Measurements from ENCODE around the gene LRRTM4. TPM values are rescaled to one million over a fixed set of nuclear protein-coding genes. Genes with fewer than 3 reads are reported as not detected.
"Not testable (repeated sequence)": the region's sequence is repeated elsewhere in the genome, so short reads cannot be mapped to it uniquely, and the experiment has no call there.

LRRTM4 gene
- total RNA-seq, 1 experiment from 2014 or later: 12.0 TPM

DNA sequence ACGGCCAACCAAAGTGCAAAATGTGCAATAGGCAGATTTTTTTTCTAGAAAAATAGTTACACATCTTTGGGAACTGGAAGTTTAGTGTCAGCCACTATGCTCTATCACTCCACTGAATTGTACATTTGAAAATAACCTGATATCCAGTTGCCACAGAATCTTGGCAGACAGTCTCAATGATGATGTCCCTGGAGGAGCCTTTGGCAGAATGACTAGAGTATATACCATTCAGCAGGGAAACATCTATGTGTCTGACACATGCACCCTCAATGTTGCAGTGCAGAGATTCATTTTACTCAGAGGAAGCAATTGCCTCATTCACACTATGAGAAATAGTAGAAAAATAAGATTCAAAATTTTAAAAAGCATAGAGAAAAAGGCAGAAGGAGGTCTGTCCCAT lies 475.8 kb downstream of the LRRTM4 start:
- no peaks in the 10 kb centered on the region for H3K9me3 ChIP-seq (ENCODE audit: control insufficient read depth, low read depth, low read length)
- no peak overlapping the region for H3K4me3 Mint-ChIP-seq

DNA sequence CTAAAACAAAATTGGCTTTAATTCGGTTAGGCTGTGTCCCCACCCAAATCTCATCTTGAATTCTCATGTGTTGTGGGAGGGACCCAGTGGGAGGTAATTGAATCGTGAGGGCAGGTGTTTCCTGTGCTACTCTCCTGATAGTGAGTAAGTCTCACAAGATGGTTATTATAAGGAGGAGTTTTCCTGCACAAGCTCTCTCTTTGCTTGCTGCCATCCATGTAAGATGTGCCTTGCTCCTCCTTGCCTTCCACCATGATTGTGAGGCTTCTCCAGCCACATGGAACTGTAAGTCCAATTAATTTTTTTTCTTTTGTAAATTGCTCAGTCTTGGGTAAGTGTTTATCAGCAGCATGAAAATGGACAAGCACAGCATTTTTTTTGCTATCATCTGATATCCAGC lies 476.7 kb downstream of the LRRTM4 start:
- not testable (repeated sequence) for H2AFZ ChIP-seq (ENCODE audit: low read length); H3K9me3 ChIP-seq (ENCODE audit: control insufficient read depth, low read depth, low read length); H2BK20ac ChIP-seq (ENCODE audit: low read depth, low read length, poor library complexity, severe bottlenecking); H3K27ac Mint-ChIP-seq; H3K4me3 Mint-ChIP-seq; H4K8ac ChIP-seq (replicated peaks; ENCODE audit: insufficient read length, low read depth, low read length); H3K23ac ChIP-seq (ENCODE audit: insufficient read length, low read depth, low read length); H3K4me1 ChIP-seq (ENCODE audit: insufficient read depth, low read length); H3K79me2 ChIP-seq (ENCODE audit: insufficient read depth, low read length); H2BK5ac ChIP-seq (ENCODE audit: insufficient read length, low read length); H4K91ac ChIP-seq (ENCODE audit: insufficient read length, low read depth, low read length); H3K27me3 Mint-ChIP-seq (ENCODE audit: low read depth); H2BK120ac ChIP-seq (ENCODE audit: low read depth, low read length, poor library complexity, severe bottlenecking); H3K18ac ChIP-seq (ENCODE audit: insufficient read length, low read depth, low read length); H3T11ph ChIP-seq (ENCODE audit: low read length); H3K14ac ChIP-seq (ENCODE audit: insufficient read depth, low read length); H3K4me2 ChIP-seq (ENCODE audit: insufficient read depth, insufficient read length, low read length); H3K4me1 Mint-ChIP-seq; H2BK15ac ChIP-seq (ENCODE audit: low read depth, low read length); H3K56ac ChIP-seq (ENCODE audit: insufficient read length, low read depth, low read length); H4K20me1 ChIP-seq (ENCODE audit: control insufficient read depth, insufficient read depth, insufficient read length); H3K79me1 ChIP-seq (ENCODE audit: insufficient read depth, low read depth, low read length, poor library complexity, severe bottlenecking); H2AK5ac ChIP-seq (ENCODE audit: insufficient read length, low read length); H3K9ac ChIP-seq (ENCODE audit: extremely low read depth, insufficient read length, low read length); H3K27me3 ChIP-seq (ENCODE audit: insufficient read depth, low read length); H4K5ac ChIP-seq (ENCODE audit: insufficient read length, low read depth, low read length); H2BK12ac ChIP-seq (ENCODE audit: insufficient read length, low read depth, low read length); H3K27ac ChIP-seq (ENCODE audit: insufficient read length, low read depth, low read length); H3K23me2 ChIP-seq (ENCODE audit: insufficient read length, low read depth, low read length, poor library complexity, severe bottlenecking); DNase-seq; H3K4ac ChIP-seq (ENCODE audit: low read depth, low read length)
- H3K9me3 Mint-ChIP-seq: peaks cover 12 to 14% of the 10 kb centered on the region in 2 experiments; a peak in 4 of 5 replicates
- WGBS (ENCODE audit: extremely low coverage, insufficient read length, low lambda C conversion rate): no CpG with 5 or more reads among the region's 2 CpGs
- H3K36me3 Mint-ChIP-seq (ENCODE audit: insufficient read depth in 1 of 3, low read depth in 3 of 3): peaks cover 3 to 20% (median 8%) of the 10 kb centered on the region in 3 experiments; a peak in 6 of 7 replicates

More for the DNA sequence above, 475.8 kb downstream of the LRRTM4 start:
- TF ChIP-seq, protein P1, sequence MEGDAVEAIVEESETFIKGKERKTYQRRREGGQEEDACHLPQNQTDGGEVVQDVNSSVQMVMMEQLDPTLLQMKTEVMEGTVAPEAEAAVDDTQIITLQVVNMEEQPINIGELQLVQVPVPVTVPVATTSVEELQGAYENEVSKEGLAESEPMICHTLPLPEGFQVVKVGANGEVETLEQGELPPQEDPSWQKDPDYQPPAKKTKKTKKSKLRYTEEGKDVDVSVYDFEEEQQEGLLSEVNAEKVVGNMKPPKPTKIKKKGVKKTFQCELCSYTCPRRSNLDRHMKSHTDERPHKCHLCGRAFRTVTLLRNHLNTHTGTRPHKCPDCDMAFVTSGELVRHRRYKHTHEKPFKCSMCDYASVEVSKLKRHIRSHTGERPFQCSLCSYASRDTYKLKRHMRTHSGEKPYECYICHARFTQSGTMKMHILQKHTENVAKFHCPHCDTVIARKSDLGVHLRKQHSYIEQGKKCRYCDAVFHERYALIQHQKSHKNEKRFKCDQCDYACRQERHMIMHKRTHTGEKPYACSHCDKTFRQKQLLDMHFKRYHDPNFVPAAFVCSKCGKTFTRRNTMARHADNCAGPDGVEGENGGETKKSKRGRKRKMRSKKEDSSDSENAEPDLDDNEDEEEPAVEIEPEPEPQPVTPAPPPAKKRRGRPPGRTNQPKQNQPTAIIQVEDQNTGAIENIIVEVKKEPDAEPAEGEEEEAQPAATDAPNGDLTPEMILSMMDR (conservative IDR thresholded peaks at IDR 0.05): no peak
- Histone ChIP-seq H3K56ac (ENCODE audit: insufficient read length, low read depth, low read length) (no peak overlapping the region), H4K20me1 (ENCODE audit: control insufficient read depth, insufficient read depth, insufficient read length) (no peaks in the 10 kb centered on the region), H2BK120ac (ENCODE audit: low read depth, low read length, poor library complexity, severe bottlenecking) (no peak overlapping the region), H2AK5ac (ENCODE audit: insufficient read length, low read length) (no peak overlapping the region), H3T11ph (ENCODE audit: low read length) (no peak overlapping the region), H3K23me2 (ENCODE audit: insufficient read length, low read depth, low read length, poor library complexity, severe bottlenecking) (no peaks in the 10 kb centered on the region), H3K14ac (ENCODE audit: insufficient read depth, low read length) (no peak overlapping the region), H3K23ac (ENCODE audit: insufficient read length, low read depth, low read length) (no peak overlapping the region), H2AFZ (ENCODE audit: low read length) (no peak overlapping the region), H3K4me1 (ENCODE audit: insufficient read depth, low read length) (no peaks in the 10 kb centered on the region), H2BK5ac (ENCODE audit: insufficient read length, low read length) (no peak overlapping the region), H3K27me3 (ENCODE audit: insufficient read depth, low read length) (no peaks in the 10 kb centered on the region), H4K8ac (replicated peaks; ENCODE audit: insufficient read length, low read depth, low read length) (no peak overlapping the region), H3K4me2 (ENCODE audit: insufficient read depth, insufficient read length, low read length) (no peak overlapping the region), H3K27ac (ENCODE audit: insufficient read length, low read depth, low read length) (no peak overlapping the region), H3K9ac (ENCODE audit: extremely low read depth, insufficient read length, low read length) (no peak overlapping the region), H2BK20ac (ENCODE audit: low read depth, low read length, poor library complexity, severe bottlenecking) (no peak overlapping the region), H2BK12ac (ENCODE audit: insufficient read length, low read depth, low read length) (no peak overlapping the region), H2BK15ac (ENCODE audit: low read depth, low read length) (no peak overlapping the region), H3K79me2 (ENCODE audit: insufficient read depth, low read length) (no peaks in the 10 kb centered on the region), H4K91ac (ENCODE audit: insufficient read length, low read depth, low read length) (no peak overlapping the region), H3K18ac (ENCODE audit: insufficient read length, low read depth, low read length) (no peak overlapping the region), H4K5ac (ENCODE audit: insufficient read length, low read depth, low read length) (no peak overlapping the region), H3K79me1 (ENCODE audit: insufficient read depth, low read depth, low read length, poor library complexity, severe bottlenecking) (no peaks in the 10 kb centered on the region), H3K4ac (ENCODE audit: low read depth, low read length) (no peak overlapping the region)
- Mint-ChIP-seq H3K36me3 (ENCODE audit: insufficient read depth in 1 of 3, low read depth in 3 of 3) (peaks cover 3 to 20% (median 8%) of the 10 kb centered on the region in 3 experiments; a peak in 6 of 7 replicates), H3K27ac (no peak overlapping the region), H3K9me3 (peaks cover 12 to 14% of the 10 kb centered on the region in 2 experiments; a peak in 4 of 5 replicates), H3K4me1 (no peaks in the 10 kb centered on the region), H3K27me3 (ENCODE audit: low read depth) (no peaks in the 10 kb centered on the region)
- DNase-seq: no peak
- no CpG with 5 or more reads among the region's 1 CpG for WGBS (ENCODE audit: extremely low coverage, insufficient read length, low lambda C conversion rate)
